ENCODE results near the gene SCART1. TPM values are rescaled to one million over a fixed set of nuclear protein-coding genes. Genes with fewer than 3 reads are reported as not detected.
"Not testable (repeated sequence)": the region's sequence is repeated elsewhere in the genome, so short reads cannot be mapped to it uniquely, and the experiment has no call there.

SCART1 gene
- total and polyA plus RNA-seq, 8 donors = 1.2 to 3.3 (median 2.4) TPM

DNA sequence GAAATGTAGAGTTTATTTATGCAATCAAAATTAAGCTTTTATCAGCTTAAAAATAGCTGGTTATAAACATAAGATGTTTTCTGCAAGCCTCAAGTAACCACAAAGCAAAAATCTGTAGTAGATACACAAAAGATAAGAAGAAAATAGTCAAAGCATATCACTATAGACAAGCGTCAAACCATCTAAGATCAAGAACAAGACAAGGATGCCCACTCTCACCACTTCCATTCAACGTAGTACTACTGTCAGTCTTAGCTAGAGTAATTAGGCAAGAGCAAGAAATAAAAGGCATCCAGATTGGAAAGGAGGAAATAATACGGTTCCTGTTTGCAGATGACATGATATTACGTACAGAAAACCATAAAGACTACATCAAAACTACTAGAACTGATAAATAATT, 56.0 kb downstream of the SCART1 start:
- H3K27ac ChIP-seq = no peak overlapping the region
- DNase-seq = no peak
- intact Hi-C loops (cut with DNase I) = no loop called here
- H3K4me1 ChIP-seq = no peaks in the 10 kb centered on the region
- H3K9me3 ChIP-seq = peaks cover 0 to 4% of the 10 kb centered on the region in 2 donors
- no peaks in the 10 kb centered on the region for H3K36me3 ChIP-seq
- TF ChIP-seq, protein P1, sequence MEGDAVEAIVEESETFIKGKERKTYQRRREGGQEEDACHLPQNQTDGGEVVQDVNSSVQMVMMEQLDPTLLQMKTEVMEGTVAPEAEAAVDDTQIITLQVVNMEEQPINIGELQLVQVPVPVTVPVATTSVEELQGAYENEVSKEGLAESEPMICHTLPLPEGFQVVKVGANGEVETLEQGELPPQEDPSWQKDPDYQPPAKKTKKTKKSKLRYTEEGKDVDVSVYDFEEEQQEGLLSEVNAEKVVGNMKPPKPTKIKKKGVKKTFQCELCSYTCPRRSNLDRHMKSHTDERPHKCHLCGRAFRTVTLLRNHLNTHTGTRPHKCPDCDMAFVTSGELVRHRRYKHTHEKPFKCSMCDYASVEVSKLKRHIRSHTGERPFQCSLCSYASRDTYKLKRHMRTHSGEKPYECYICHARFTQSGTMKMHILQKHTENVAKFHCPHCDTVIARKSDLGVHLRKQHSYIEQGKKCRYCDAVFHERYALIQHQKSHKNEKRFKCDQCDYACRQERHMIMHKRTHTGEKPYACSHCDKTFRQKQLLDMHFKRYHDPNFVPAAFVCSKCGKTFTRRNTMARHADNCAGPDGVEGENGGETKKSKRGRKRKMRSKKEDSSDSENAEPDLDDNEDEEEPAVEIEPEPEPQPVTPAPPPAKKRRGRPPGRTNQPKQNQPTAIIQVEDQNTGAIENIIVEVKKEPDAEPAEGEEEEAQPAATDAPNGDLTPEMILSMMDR (IDR thresholded peaks at IDR 0.05) = no peak
- H3K27me3 ChIP-seq = peaks cover 0 to 6% of the 10 kb centered on the region in 2 donors
- H3K4me3 ChIP-seq = no peak overlapping the region
- ATAC-seq = no peak

DNA sequence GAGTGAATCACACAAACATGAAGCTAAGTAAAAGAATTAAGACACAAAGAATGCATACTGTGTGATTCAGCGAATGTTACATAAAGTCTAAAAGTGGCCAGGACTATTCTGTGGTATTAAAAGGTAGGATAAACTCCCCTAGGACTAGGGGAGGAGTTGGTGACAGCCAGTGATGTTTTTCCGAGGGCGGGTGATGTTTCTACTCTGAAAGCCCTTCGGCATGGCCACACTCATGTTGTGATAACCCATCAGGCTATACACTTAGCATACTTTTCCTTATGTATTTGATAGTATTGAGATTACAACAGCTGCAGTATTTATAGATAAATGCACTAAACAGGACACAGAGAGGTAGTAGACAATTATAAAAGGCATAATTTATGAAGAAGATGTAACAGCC, 57.7 kb downstream of the SCART1 start:
- no peaks in the 10 kb centered on the region for H3K4me1 ChIP-seq
- H3K36me3 ChIP-seq = no peaks in the 10 kb centered on the region

DNA sequence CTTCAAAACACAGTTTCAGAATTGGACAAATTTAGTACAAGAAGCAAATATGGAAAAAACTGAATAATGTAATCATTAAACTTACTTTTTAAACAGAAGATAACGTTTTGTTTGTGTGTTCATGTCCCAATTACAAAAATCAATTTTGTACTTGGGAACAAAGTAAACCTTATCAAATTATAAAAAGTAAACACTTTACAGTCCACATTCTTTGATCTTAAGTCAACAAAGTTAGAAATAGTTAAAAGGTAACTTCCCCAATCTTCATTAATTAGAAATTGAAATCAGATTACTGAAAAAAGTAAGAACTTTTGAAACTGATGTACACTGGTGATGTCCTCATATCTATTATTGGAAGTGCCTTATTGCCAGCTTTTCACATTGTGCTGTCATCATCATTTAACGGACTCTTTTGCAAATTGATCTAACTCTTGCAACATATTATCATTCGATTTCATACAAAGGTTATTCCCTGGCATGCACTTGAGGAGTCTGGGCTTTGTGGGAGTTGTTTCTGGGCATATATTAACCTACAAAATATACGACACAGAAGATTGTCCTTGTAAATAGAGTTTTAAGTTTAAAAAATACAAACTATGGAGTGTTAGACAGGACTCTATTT, 58.3 kb downstream of the SCART1 start:
- ATAC-seq (no peak), DNase-seq (no peak)
- no peak overlapping the region for H3K4me3 ChIP-seq
- no peaks in the 10 kb centered on the region for H3K4me1 ChIP-seq
- H3K36me3 ChIP-seq = no peaks in the 10 kb centered on the region
- peaks cover 0 to 4% of the 10 kb centered on the region in 2 donors for H3K9me3 ChIP-seq
- H3K27me3 ChIP-seq = peaks cover 0 to 6% of the 10 kb centered on the region in 2 donors
- H3K27ac ChIP-seq = no peak overlapping the region
- TF ChIP-seq, protein P1 (IDR thresholded peaks at IDR 0.05) = no peak
- intact Hi-C loops (cut with DNase I) = no loop called here

More for the DNA sequence above, 57.7 kb downstream of the SCART1 start:
- peaks cover 0 to 6% of the 10 kb centered on the region in 2 donors for H3K27me3 ChIP-seq
- intact Hi-C loops (cut with DNase I) = no loop called here
- H3K27ac ChIP-seq = no peak overlapping the region
- no peak for ATAC-seq
- peaks cover 0 to 4% of the 10 kb centered on the region in 2 donors for H3K9me3 ChIP-seq
- TF ChIP-seq, protein P1 (IDR thresholded peaks at IDR 0.05) = no peak
- DNase-seq = no peak
- no peak overlapping the region for H3K4me3 ChIP-seq

DNA sequence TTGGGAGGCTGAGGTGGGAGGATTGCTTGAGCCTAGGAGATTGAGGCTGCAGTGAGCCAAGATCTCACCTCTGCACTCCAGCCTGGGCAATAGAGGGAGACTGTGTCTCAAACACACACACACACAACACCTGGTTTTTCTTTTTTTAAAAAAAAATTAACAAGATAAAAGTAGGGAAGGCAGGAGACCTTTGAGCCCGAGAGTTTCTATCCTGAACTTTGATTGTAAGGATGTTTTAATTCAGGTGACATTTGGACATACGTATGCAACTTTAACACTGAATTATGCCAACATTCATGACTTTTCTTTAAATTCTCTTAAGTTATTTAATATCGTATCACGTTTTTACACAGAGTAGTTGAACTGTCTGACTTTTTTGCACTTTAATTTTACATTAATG, 61.7 kb downstream of the SCART1 start:
- intact Hi-C loops (cut with DNase I) = no loop called here
- TF ChIP-seq, protein P1 (IDR thresholded peaks at IDR 0.05) = no peak
- Histone ChIP-seq H3K27ac (no peak overlapping the region), H3K27me3 (peaks cover 0 to 9% of the 10 kb centered on the region in 2 donors), H3K36me3 (no peaks in the 10 kb centered on the region), H3K9me3 (no peaks in the 10 kb centered on the region), H3K4me1 (peaks cover 0 to 6% of the 10 kb centered on the region in 2 donors), H3K4me3 (no peak overlapping the region)
- no peak for DNase-seq
- ATAC-seq = no peak

DNA sequence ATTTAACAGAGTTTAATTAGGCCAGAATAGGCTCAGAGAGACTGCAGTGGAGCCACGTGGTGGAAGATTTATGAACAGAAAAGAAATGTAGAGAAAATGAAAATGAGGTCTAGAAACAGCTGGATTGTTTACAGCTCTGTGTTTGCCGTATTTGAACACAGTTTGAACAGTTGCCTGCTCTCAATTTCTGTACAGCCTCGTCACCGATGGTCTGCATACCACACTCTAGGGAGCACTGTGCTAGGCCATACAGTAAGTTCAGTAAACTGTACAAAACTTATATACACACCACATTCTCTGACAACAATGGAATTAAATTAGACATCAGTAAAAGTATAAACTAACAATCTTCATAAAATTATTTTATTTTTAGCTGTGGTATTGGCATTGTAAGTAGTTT, 62.3 kb downstream of the SCART1 start:
- Histone ChIP-seq H3K27ac (no peak overlapping the region), H3K36me3 (no peaks in the 10 kb centered on the region), H3K9me3 (no peaks in the 10 kb centered on the region), H3K4me1 (peaks cover 0 to 6% of the 10 kb centered on the region in 2 donors), H3K27me3 (peaks cover 0 to 7% of the 10 kb centered on the region in 2 donors), H3K4me3 (no peak overlapping the region)
- ATAC-seq (no peak), DNase-seq (peak in 1 of 4 donors; percentile 16)
- TF ChIP-seq, protein P1 (IDR thresholded peaks at IDR 0.05) = no peak
- intact Hi-C loops (cut with DNase I) = no loop called here

DNA sequence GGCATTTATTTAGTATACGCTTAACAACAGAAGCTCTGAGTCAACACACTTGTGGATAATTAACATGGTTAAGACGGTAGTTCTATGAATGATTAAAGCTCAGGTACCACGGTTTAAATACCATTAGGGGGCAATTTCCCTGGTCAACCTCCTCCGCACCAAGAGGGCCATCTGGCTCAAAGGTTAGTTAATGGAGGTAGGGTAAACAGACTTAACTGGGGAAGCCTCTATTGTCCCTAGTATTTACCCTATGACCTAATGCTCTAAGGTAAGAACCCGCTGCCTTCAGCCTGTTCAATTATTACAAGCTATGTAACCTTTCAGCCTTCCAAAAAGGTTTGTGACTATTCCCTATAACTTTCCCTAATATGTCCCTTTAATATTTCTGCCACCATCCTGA, 64.8 kb downstream of the SCART1 start:
- H3K27ac ChIP-seq; DNase-seq; ATAC-seq; H3K27me3 ChIP-seq; H3K36me3 ChIP-seq; H3K4me3 ChIP-seq; intact Hi-C loops (cut with DNase I); H3K9me3 ChIP-seq; H3K4me1 ChIP-seq: not testable (repeated sequence)

Data from left lung (tissue), 10 donors.